HepG2 (cell line): ENCODE measurements around the gene CDHR3. TPM values are rescaled to one million over a fixed set of nuclear protein-coding genes. Genes with fewer than 3 reads are reported as not detected.

Experiments used
- ATAC-seq: fragments of 200-7000 bp; cut with Tn5 transposase; 3 replicates; pipeline ENCODE4 v1.9.1; 2020; ENCODE audit warnings: mild to moderate bottlenecking, moderate library complexity
- BruUV-seq: library from RNA; stranded (reverse); fragments of 400-500 nt; replicated peaks from 2 replicates; lab custom pipeline; 2021; lab: Mats Ljungman, UMichigan
- CTCF ChIA-PET: fragments of 300-600 bp; formaldehyde crosslinking; extraction: SDS; loops from one replicate; lab custom pipeline; 2021; ENCODE audit warnings: low total read pairs, inconsistent platforms, low intra/inter-chr PET ratio; lab: Yijun Ruan, JAX
- POLR2A ChIA-PET: fragments of 350-600 bp; sonication (Branson Sonifier 250); formaldehyde crosslinking; loops from one replicate; lab custom pipeline; 2020; ENCODE audit warnings: antibody characterized with exemption, inconsistent platforms; lab: Yijun Ruan, JAX
- DNase-seq: peaks from one replicate; pipeline ENCODE4 v3.0.0-alpha.2; 2015; ENCODE audit warnings: low spot score
- FAIRE-seq: peaks from 3 replicates; lab custom pipeline; 2011; peaks lifted over from hg19 to GRCh38; lab: Jason Lieb, UNC
- H2AFZ ChIP-seq: one replicate; pipeline ENCODE4 v1.6.1; 2011; ENCODE audit warnings: low read length, inconsistent platforms
- H3K27ac ChIP-seq: fragments of 300-600 bp; 3 replicates; pipeline ENCODE4 v1.8.0; 2011; ENCODE audit warnings: mixed run types, mild to moderate bottlenecking, mixed read lengths, low read length, inconsistent platforms; ENCODE audit not compliant: insufficient read depth; ENCODE audit errors: extremely low read length
- H3K27me3 ChIP-seq, 2 experiments: fragments of 200-600 bp in 1 of 2; 2 replicates in 1 of 2; 3 replicates in 1 of 2; pipeline versions ENCODE4 v1.6.0 to v1.8.0; 2011; ENCODE audit warnings: low read length in 2 of 2, mild to moderate bottlenecking in 2 of 2, moderate library complexity in 2 of 2, inconsistent platforms in 1 of 2; ENCODE audit not compliant: insufficient read depth in 2 of 2, control insufficient read depth in 1 of 2
- H3K36me3 ChIP-seq, 2 experiments: fragments of 200-600 bp in 1 of 2; replicated peaks in 1 of 2; 2 replicates in 1 of 2; 3 replicates in 1 of 2; pipeline versions ENCODE4 v1.5.1 to v1.8.0; 2011; ENCODE audit warnings: low read length in 2 of 2, inconsistent platforms in 1 of 2; ENCODE audit not compliant: insufficient read depth in 2 of 2, control insufficient read depth in 1 of 2
- H3K4me1 ChIP-seq: 2 replicates; pipeline ENCODE4 v1.5.1; 2012; ENCODE audit warnings: low read length, inconsistent platforms; ENCODE audit not compliant: insufficient read depth
- H3K4me2 ChIP-seq: 2 replicates; pipeline ENCODE4 v1.6.0; 2011; ENCODE audit warnings: low read depth, low read length, inconsistent platforms
- H3K4me3 ChIP-seq, 3 experiments: fragments of 200-600 bp in 1 of 3; sonication (generic), shearing (Covaris generic) in 1 of 3; replicated peaks in 1 of 3; 2 replicates each; pipeline ENCODE4 v1.5.1; 2011 to 2016; ENCODE audit warnings: low read length in 3 of 3, inconsistent platforms in 2 of 3, low read depth in 2 of 3, mild to moderate bottlenecking in 2 of 3, control low read depth in 1 of 3, mixed read lengths in 1 of 3; ENCODE audit not compliant: insufficient read depth in 1 of 3
- H3K79me2 ChIP-seq: one replicate; pipeline ENCODE4 v1.6.1; 2011; ENCODE audit warnings: low read length, inconsistent platforms; ENCODE audit not compliant: insufficient read depth
- H3K9ac ChIP-seq: 2 replicates; pipeline ENCODE4 v1.6.0; 2011; ENCODE audit warnings: mild to moderate bottlenecking, low read depth, low read length, inconsistent platforms; ENCODE audit not compliant: insufficient read depth
- H3K9me3 ChIP-seq: 2 replicates; pipeline ENCODE4 v1.5.1; 2012; ENCODE audit warnings: mild to moderate bottlenecking, low read length
- H4K20me1 ChIP-seq: 2 replicates; pipeline ENCODE4 v1.6.0; 2011; ENCODE audit warnings: inconsistent platforms, mild to moderate bottlenecking, low read length, moderate library complexity; ENCODE audit not compliant: insufficient read depth
- HNF4A ChIP-seq: sonication (generic); formaldehyde crosslinking; IDR thresholded peaks from 2 replicates; pipeline ENCODE4 v1.4.0; 2020; ENCODE audit warnings: missing genetic modification reagents
- IRX3 ChIP-seq: sonication (generic); formaldehyde crosslinking; IDR thresholded peaks from 2 replicates; pipeline ENCODE4 v1.8.1; 2023; ENCODE audit warnings: mild to moderate bottlenecking, low read depth, missing genetic modification reagents, borderline replicate concordance
- NFRKB ChIP-seq: fragments of 450-650 bp; IDR thresholded peaks from 2 replicates; pipeline ENCODE4 v1.6.1; 2017
- PRPF4 ChIP-seq: fragments of 200-400 bp; formaldehyde crosslinking; IDR thresholded peaks from 2 replicates; pipeline ENCODE4 v1.6.1; 2016; ENCODE audit warnings: low read length, low read depth; ENCODE audit not compliant: poor library complexity, severe bottlenecking
- ZNF546 ChIP-seq: sonication (generic); formaldehyde crosslinking; conservative IDR thresholded peaks from 2 replicates; pipeline ENCODE4 v1.8.1; 2023; ENCODE audit warnings: mild to moderate bottlenecking, missing genetic modification reagents
- ZNF557 ChIP-seq: sonication (generic); formaldehyde crosslinking; IDR thresholded peaks from 2 replicates; pipeline ENCODE4 v1.4.0; 2020; ENCODE audit warnings: missing genetic modification reagents
- ZSCAN12 ChIP-seq: sonication (generic); formaldehyde crosslinking; IDR thresholded peaks from 2 replicates; pipeline ENCODE4 v1.9.0; 2021; ENCODE audit warnings: mild to moderate bottlenecking, missing genetic modification reagents
- WGBS: methylation state at CpG from one replicate; pipeline ENCODE4 v1.1.6; 2017; ENCODE audit warnings: low lambda C conversion rate; 5-methylcytosine and 5-hydroxymethylcytosine counted together
- in situ Hi-C: cut with HindIII; loops from 2 replicates; pipeline ENCODE4 v1.10.0; 2017; ENCODE audit warnings: low pct_unique_long_range_greater_than_20kb; ENCODE audit not compliant: extremely low pct_ligation_motif_present
- intact Hi-C: fragments of 100-400 bp; cut with micrococcal nuclease; formaldehyde crosslinking; loops from one replicate; pipeline ENCODE4 v1.10.0; 2022; ENCODE audit not compliant: unreplicated experiment
- polyA plus RNA-seq, 8 experiments: library from polyadenylated mRNA; depleted of rRNA in 3 of 8; stranded (reverse) in 7 of 8; unstranded in 1 of 8; fragments of >200 nt; fragmentation: Illumina TruSeq in 4 of 8; extraction: Trizol in 4 of 8; gene quantifications; 2 replicates each; pipeline versions ENCODE4 v1.2.1 to v1.2.3, GENCODE V29; 2011 to 2016; ENCODE audit warnings: low read depth in 4 of 8, missing spikeins in 1 of 8, mixed read lengths in 1 of 8; ENCODE audit not compliant: insufficient read depth in 1 of 8
- total RNA-seq, 5 experiments: library from RNA; depleted of rRNA; stranded (reverse); fragments of >200 nt; fragmentation: Illumina TruSeq; extraction: Trizol; gene quantifications; 2 replicates each; pipeline ENCODE4 v1.2.3, GENCODE V29; 2016; ENCODE audit warnings: low read depth in 1 of 5
- TF ChIP-seq, protein P1 (sequence below): sonication (generic); formaldehyde crosslinking; IDR thresholded peaks from 2 replicates; pipeline ENCODE4 v1.8.1; 2022; ENCODE audit warnings: mild to moderate bottlenecking, missing genetic modification reagents
- TF ChIP-seq, protein P2 (sequence below): IDR thresholded peaks from 2 replicates; pipeline ENCODE4 v1.6.1; 2012; ENCODE audit warnings: low read length, improper control_type of control experiment
- TF ChIP-seq, protein P3 (sequence below): IDR thresholded peaks from 2 replicates; pipeline ENCODE4 v1.6.1; 2016; ENCODE audit warnings: missing compliant biosample characterization, missing genetic modification reagents, borderline replicate concordance
- TF ChIP-seq, protein P4 (sequence below): sonication (generic); formaldehyde crosslinking; IDR thresholded peaks from 2 replicates; pipeline ENCODE4 v1.5.0; 2020; ENCODE audit warnings: missing genetic modification reagents
- TF ChIP-seq, protein P5 (sequence below): sonication (generic); formaldehyde crosslinking; IDR thresholded peaks from 2 replicates; pipeline ENCODE4 v1.4.0; 2020; ENCODE audit warnings: missing genetic modification reagents, mild to moderate bottlenecking, borderline replicate concordance

Gene CDHR3
- total and polyA plus RNA-seq, 2 of the 13 experiments (the other 11 are each of a cell fraction or from before 2014, with no cell fraction given): 6.5 to 11.8 TPM

DNA sequence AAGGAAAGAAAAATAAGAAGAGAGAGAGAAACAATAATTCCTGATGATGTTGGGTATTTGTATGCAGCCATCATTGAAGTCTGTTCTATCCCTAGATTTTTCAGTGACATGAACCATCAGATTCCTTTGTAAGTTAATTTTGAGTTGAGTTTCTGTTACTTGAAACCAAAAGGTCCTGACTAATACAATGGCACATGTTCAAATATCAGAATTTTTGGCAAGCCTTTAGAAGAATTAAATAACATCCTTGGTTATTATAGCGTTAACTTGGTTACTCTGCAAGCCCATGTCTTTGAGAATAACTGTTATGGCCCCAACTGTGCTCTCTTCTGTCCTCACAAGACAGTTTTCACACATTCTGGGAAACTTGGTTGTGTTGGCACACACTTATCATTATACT, 82.5 kb downstream of the CDHR3 start:
- peaks cover 25% of the 10 kb centered on the region for H3K4me1 ChIP-seq
- 6% methylated on average over 1 of the region's 1 CpG for WGBS
- intact Hi-C loops: no loop called here
- H3K9me3 ChIP-seq: no peaks in the 10 kb centered on the region
- ATAC-seq (no peak), DNase-seq (no peak), FAIRE-seq (no peak)
- H2AFZ ChIP-seq: no peak overlapping the region
- H3K27ac ChIP-seq: no peak overlapping the region
- BruUV-seq: no TSS peak
- ChIA-PET CTCF (no interaction called here), POLR2A (no interaction called here)
- H3K4me2 ChIP-seq: no peak overlapping the region
- in situ Hi-C loops: no loop called here
- H3K4me3 ChIP-seq: no peak overlapping the region
- H4K20me1 ChIP-seq: no peaks in the 10 kb centered on the region
- no peaks in the 10 kb centered on the region for H3K36me3 ChIP-seq
- no peaks in the 10 kb centered on the region for H3K79me2 ChIP-seq
- TF ChIP-seq, protein P1, sequence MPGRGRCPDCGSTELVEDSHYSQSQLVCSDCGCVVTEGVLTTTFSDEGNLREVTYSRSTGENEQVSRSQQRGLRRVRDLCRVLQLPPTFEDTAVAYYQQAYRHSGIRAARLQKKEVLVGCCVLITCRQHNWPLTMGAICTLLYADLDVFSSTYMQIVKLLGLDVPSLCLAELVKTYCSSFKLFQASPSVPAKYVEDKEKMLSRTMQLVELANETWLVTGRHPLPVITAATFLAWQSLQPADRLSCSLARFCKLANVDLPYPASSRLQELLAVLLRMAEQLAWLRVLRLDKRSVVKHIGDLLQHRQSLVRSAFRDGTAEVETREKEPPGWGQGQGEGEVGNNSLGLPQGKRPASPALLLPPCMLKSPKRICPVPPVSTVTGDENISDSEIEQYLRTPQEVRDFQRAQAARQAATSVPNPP (CRISPR knock-in tag): no peak
- TF ChIP-seq ZSCAN12 (no peak), HNF4A (CRISPR knock-in tag) (no peak), ZNF546 (CRISPR knock-in tag) (no peak), IRX3 (no peak), NFRKB (no peak), ZNF557 (CRISPR knock-in tag) (no peak), PRPF4 (no peak)
- TF ChIP-seq, protein P2, sequence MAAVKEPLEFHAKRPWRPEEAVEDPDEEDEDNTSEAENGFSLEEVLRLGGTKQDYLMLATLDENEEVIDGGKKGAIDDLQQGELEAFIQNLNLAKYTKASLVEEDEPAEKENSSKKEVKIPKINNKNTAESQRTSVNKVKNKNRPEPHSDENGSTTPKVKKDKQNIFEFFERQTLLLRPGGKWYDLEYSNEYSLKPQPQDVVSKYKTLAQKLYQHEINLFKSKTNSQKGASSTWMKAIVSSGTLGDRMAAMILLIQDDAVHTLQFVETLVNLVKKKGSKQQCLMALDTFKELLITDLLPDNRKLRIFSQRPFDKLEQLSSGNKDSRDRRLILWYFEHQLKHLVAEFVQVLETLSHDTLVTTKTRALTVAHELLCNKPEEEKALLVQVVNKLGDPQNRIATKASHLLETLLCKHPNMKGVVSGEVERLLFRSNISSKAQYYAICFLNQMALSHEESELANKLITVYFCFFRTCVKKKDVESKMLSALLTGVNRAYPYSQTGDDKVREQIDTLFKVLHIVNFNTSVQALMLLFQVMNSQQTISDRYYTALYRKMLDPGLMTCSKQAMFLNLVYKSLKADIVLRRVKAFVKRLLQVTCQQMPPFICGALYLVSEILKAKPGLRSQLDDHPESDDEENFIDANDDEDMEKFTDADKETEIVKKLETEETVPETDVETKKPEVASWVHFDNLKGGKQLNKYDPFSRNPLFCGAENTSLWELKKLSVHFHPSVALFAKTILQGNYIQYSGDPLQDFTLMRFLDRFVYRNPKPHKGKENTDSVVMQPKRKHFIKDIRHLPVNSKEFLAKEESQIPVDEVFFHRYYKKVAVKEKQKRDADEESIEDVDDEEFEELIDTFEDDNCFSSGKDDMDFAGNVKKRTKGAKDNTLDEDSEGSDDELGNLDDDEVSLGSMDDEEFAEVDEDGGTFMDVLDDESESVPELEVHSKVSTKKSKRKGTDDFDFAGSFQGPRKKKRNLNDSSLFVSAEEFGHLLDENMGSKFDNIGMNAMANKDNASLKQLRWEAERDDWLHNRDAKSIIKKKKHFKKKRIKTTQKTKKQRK: no peak
- TF ChIP-seq, protein P3, sequence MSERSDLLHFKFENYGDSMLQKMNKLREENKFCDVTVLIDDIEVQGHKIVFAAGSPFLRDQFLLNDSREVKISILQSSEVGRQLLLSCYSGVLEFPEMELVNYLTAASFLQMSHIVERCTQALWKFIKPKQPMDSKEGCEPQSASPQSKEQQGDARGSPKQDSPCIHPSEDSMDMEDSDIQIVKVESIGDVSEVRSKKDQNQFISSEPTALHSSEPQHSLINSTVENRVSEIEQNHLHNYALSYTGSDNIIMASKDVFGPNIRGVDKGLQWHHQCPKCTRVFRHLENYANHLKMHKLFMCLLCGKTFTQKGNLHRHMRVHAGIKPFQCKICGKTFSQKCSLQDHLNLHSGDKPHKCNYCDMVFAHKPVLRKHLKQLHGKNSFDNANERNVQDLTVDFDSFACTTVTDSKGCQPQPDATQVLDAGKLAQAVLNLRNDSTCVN (CRISPR knock-in tag): no peak
- TF ChIP-seq, protein P4, sequence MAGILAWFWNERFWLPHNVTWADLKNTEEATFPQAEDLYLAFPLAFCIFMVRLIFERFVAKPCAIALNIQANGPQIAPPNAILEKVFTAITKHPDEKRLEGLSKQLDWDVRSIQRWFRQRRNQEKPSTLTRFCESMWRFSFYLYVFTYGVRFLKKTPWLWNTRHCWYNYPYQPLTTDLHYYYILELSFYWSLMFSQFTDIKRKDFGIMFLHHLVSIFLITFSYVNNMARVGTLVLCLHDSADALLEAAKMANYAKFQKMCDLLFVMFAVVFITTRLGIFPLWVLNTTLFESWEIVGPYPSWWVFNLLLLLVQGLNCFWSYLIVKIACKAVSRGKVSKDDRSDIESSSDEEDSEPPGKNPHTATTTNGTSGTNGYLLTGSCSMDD (CRISPR knock-in tag): no peak
- TF ChIP-seq, protein P5, sequence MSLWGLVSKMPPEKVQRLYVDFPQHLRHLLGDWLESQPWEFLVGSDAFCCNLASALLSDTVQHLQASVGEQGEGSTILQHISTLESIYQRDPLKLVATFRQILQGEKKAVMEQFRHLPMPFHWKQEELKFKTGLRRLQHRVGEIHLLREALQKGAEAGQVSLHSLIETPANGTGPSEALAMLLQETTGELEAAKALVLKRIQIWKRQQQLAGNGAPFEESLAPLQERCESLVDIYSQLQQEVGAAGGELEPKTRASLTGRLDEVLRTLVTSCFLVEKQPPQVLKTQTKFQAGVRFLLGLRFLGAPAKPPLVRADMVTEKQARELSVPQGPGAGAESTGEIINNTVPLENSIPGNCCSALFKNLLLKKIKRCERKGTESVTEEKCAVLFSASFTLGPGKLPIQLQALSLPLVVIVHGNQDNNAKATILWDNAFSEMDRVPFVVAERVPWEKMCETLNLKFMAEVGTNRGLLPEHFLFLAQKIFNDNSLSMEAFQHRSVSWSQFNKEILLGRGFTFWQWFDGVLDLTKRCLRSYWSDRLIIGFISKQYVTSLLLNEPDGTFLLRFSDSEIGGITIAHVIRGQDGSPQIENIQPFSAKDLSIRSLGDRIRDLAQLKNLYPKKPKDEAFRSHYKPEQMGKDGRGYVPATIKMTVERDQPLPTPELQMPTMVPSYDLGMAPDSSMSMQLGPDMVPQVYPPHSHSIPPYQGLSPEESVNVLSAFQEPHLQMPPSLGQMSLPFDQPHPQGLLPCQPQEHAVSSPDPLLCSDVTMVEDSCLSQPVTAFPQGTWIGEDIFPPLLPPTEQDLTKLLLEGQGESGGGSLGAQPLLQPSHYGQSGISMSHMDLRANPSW (CRISPR knock-in tag): no peak
- no peak overlapping the region for H3K9ac ChIP-seq
- peaks cover 0 to 18% of the 10 kb centered on the region in 2 experiments for H3K27me3 ChIP-seq
